Keratinocyte (primary cell): Measurements from ENCODE around the gene CDKAL1. TPM values are rescaled to one million over a fixed set of nuclear protein-coding genes. Genes with fewer than 3 reads are reported as not detected.

Experiments
- DNase-seq: peaks from one replicate; pipeline ENCODE4 v3.0.0-alpha.2; 2011; ENCODE audit warnings: low read depth, missing footprints, low spot score
- FAIRE-seq: peaks from 2 replicates; lab custom pipeline; 2011; peaks lifted over from hg19 to GRCh38; lab: Jason Lieb, UNC
- H2AFZ ChIP-seq: 2 replicates; pipeline ENCODE4 v1.6.0; 2012; ENCODE audit warnings: low read length, control low read depth, inconsistent platforms; ENCODE audit not compliant: control insufficient read depth
- H3K27ac ChIP-seq: 2 replicates; pipeline ENCODE4 v1.5.1; 2011; ENCODE audit warnings: low read length; ENCODE audit not compliant: control insufficient read depth, insufficient read depth
- H3K27me3 ChIP-seq: 3 replicates; pipeline ENCODE4 v1.6.0; 2011; ENCODE audit warnings: low read length; ENCODE audit not compliant: control insufficient read depth, insufficient read depth; ENCODE audit errors: extremely low read depth
- H3K36me3 ChIP-seq, 2 experiments: 2 replicates in 1 of 2; 3 replicates in 1 of 2; pipeline ENCODE4 v1.5.1; 2011; ENCODE audit warnings: low read length in 2 of 2, mild to moderate bottlenecking in 1 of 2; ENCODE audit not compliant: control insufficient read depth in 2 of 2, insufficient read depth in 2 of 2; ENCODE audit errors: extremely low read depth in 1 of 2
- H3K4me1 ChIP-seq: 3 replicates; pipeline ENCODE4 v1.5.1; 2011; ENCODE audit warnings: low read length; ENCODE audit not compliant: control insufficient read depth, insufficient read depth; ENCODE audit errors: extremely low read depth
- H3K4me2 ChIP-seq: 3 replicates; pipeline ENCODE4 v1.6.0; 2011; ENCODE audit warnings: low read depth, low read length; ENCODE audit not compliant: control insufficient read depth, insufficient read depth; ENCODE audit errors: extremely low read depth
- H3K4me3 ChIP-seq, 3 experiments: fragments of 200-600 bp in 1 of 3; sonication (generic) in 1 of 3; 2 replicates in 2 of 3; 3 replicates in 1 of 3; pipeline ENCODE4 v1.5.1; 2011 to 2016; ENCODE audit warnings: low read length in 3 of 3, mild to moderate bottlenecking in 3 of 3, control low read depth in 2 of 3, inconsistent platforms in 1 of 3, low read depth in 1 of 3, mixed read lengths in 1 of 3, mixed run types in 1 of 3, moderate library complexity in 1 of 3; ENCODE audit not compliant: control insufficient read depth in 2 of 3, insufficient read depth in 2 of 3; ENCODE audit errors: extremely low read depth in 1 of 3
- H3K79me2 ChIP-seq: 2 replicates; pipeline ENCODE4 v1.6.0; 2012; ENCODE audit warnings: low read length; ENCODE audit not compliant: control insufficient read depth, insufficient read depth
- H3K9ac ChIP-seq: 3 replicates; pipeline ENCODE4 v1.6.0; 2011; ENCODE audit warnings: low read length; ENCODE audit not compliant: control insufficient read depth, insufficient read depth; ENCODE audit errors: extremely low read depth
- H3K9me1 ChIP-seq: 3 replicates; pipeline ENCODE4 v1.6.0; 2011; ENCODE audit warnings: low read length; ENCODE audit not compliant: control insufficient read depth, insufficient read depth; ENCODE audit errors: extremely low read depth
- H3K9me3 ChIP-seq: 2 replicates; pipeline ENCODE4 v1.5.1; 2012; ENCODE audit warnings: low read depth, low read length; ENCODE audit not compliant: control insufficient read depth
- H4K20me1 ChIP-seq: 3 replicates; pipeline ENCODE4 v1.6.0; 2011; ENCODE audit warnings: low read length; ENCODE audit not compliant: control insufficient read depth, insufficient read depth; ENCODE audit errors: extremely low read depth
- CTCF ChIP-seq, 3 experiments: IDR thresholded peaks in 1 of 3; conservative IDR thresholded peaks in 1 of 3; optimal IDR thresholded peaks in 1 of 3; 2 replicates in 2 of 3; 3 replicates in 1 of 3; pipeline versions ENCODE3 to v1.5.1; 2011; ENCODE audit warnings: low read length in 3 of 3, mild to moderate bottlenecking in 3 of 3, moderate library complexity in 2 of 3, control low read depth in 1 of 3, inconsistent platforms in 1 of 3; ENCODE audit not compliant: insufficient read depth in 2 of 3; ENCODE audit errors: extremely low read depth in 1 of 3
- EZH2 ChIP-seq: IDR thresholded peaks from one replicate; pipeline ENCODE4 v1.6.1; 2012; ENCODE audit warnings: inconsistent platforms, mild to moderate bottlenecking, low read length, moderate library complexity
- dilution Hi-C: fragments of 300-500 bp; cut with MboI; formaldehyde crosslinking; loops from one replicate; pipeline ENCODE4 v1.7.0; 2020; ENCODE audit warnings: low sequenced_read_pairs; ENCODE audit not compliant: extremely low pct_ligation_motif_present
- polyA plus RNA-seq, 5 experiments: library from polyadenylated mRNA; depleted of rRNA in 3 of 5; stranded (reverse) in 3 of 5; stranded (forward) in 1 of 5; unstranded in 1 of 5; fragments of >200 nt; gene quantifications; 1 replicate in 1 of 5; 2 replicates in 3 of 5; 3 replicates in 1 of 5; pipeline versions ENCODE4 v1.2.1 to v1.2.3, GENCODE V29; 2011 to 2012; ENCODE audit warnings: missing spikeins in 2 of 5, low read depth in 1 of 5, low replicate concordance in 1 of 5

Gene CDKAL1
- polyA plus RNA-seq, 1 donor (not counting 4 experiments of a cell fraction or from before 2014, with no cell fraction given) = 5.6 TPM

GRCh38 chr6:20918868-20919267 lies 384.6 kb downstream of the CDKAL1 start:
- no peaks in the 10 kb centered on the region for H3K79me2 ChIP-seq
- no peak for FAIRE-seq
- no peaks in the 10 kb centered on the region for H4K20me1 ChIP-seq
- no peak overlapping the region for H2AFZ ChIP-seq
- H3K27ac ChIP-seq = no peak overlapping the region
- H3K9me3 ChIP-seq = no peaks in the 10 kb centered on the region
- no peak overlapping the region for H3K4me3 ChIP-seq
- H3K9ac ChIP-seq = no peak overlapping the region
- dilution Hi-C loops = no loop called here
- H3K36me3 ChIP-seq = no peaks in the 10 kb centered on the region
- TF ChIP-seq EZH2 (no peak), CTCF (optimal IDR thresholded peaks at IDR 0.05 in 1 of 3, IDR thresholded peaks at IDR 0.05 in 1 of 3, conservative IDR thresholded peaks at IDR 0.05 in 1 of 3; ENCODE audit: extremely low read depth in 1 of 3, insufficient read depth in 2 of 3, low read length in 3 of 3) (no peak)
- no peak overlapping the region for H3K4me2 ChIP-seq
- no peaks in the 10 kb centered on the region for H3K9me1 ChIP-seq
- no peak for DNase-seq
- H3K4me1 ChIP-seq = no peaks in the 10 kb centered on the region
- no peaks in the 10 kb centered on the region for H3K27me3 ChIP-seq

GRCh38 chr6:20919677-20920385 lies 385.6 kb downstream of the CDKAL1 start:
- TF ChIP-seq EZH2 (no peak), CTCF (optimal IDR thresholded peaks at IDR 0.05 in 1 of 3, IDR thresholded peaks at IDR 0.05 in 1 of 3, conservative IDR thresholded peaks at IDR 0.05 in 1 of 3; ENCODE audit: extremely low read depth in 1 of 3, insufficient read depth in 2 of 3, low read length in 3 of 3) (no peak)
- no peak overlapping the region for H3K27ac ChIP-seq
- no peaks in the 10 kb centered on the region for H3K36me3 ChIP-seq
- H3K79me2 ChIP-seq = no peaks in the 10 kb centered on the region
- H2AFZ ChIP-seq = no peak overlapping the region
- H4K20me1 ChIP-seq = no peaks in the 10 kb centered on the region
- no peaks in the 10 kb centered on the region for H3K4me1 ChIP-seq
- H3K9ac ChIP-seq = no peak overlapping the region
- no peaks in the 10 kb centered on the region for H3K27me3 ChIP-seq
- H3K4me2 ChIP-seq = no peak overlapping the region
- H3K9me3 ChIP-seq = no peaks in the 10 kb centered on the region
- no peak for FAIRE-seq
- DNase-seq = no peak
- no peaks in the 10 kb centered on the region for H3K9me1 ChIP-seq
- no peak overlapping the region for H3K4me3 ChIP-seq
- dilution Hi-C loops = no loop called here
